GM18951 (cell line): ENCODE results near the gene CELA3A.
"Not testable (repeated sequence)": the region's sequence is repeated elsewhere in the genome, so short reads cannot be mapped to it uniquely, and the experiment has no call there.

Source experiments
- in situ Hi-C: fragments of 300-500 bp; cut with MboI; formaldehyde crosslinking; loops from one replicate; pipeline ENCODE4 v1.12.0; 2022; ENCODE audit warnings: low sequenced_read_pairs, mixed read lengths, inconsistent platforms; ENCODE audit not compliant: unreplicated experiment

CELA3A gene

GRCh38 chr1:21976703-21977239 lies 24.7 kb upstream of the CELA3A start, which contains the start of gene CELA3B:
CELA3B (plus strand) TSS chr1:21977022; CDS start chr1:21977040, 18 bp downstream.
- in situ Hi-C loops, result not testable (repeated sequence)

- in situ Hi-C loops, result not testable (repeated sequence)
These were observed 23.2 kb upstream of the CELA3A start for GRCh38 chr1:21978209-21978608.

DNA sequence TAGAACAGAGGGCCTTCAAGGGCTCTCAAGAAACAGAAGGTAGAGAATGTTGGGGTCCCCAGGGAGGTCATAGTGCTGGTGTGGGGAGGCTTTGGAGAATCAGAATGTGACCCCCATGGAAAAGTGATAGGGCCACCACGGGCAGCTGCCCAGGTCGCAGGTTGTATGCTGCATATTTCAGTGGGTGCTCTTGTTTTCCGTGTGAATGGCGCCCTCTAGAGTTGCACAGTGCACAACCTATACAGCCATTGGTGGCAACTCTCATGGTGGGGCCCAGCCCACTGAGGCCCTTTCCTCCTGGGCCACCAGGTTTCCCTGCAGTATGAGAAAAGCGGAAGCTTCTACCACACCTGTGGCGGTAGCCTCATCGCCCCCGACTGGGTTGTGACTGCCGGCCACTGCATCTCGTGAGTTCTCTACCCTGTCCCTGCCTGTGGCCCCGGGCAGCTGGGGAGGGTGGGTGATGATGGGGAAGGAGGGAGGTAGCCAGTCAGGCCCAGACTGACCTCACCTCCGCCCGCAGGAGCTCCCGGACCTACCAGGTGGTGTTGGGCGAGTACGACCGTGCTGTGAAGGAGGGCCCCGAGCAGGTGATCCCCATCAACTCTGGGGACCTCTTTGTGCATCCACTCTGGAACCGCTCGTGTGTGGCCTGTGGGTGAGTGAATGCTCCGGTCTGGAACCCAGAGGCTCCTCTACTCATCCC lies 20.8 kb upstream of the CELA3A start:
- in situ Hi-C loops, result not testable (repeated sequence)

GRCh38 chr1:21981253-21981652 lies 20.2 kb upstream of the CELA3A start:
- in situ Hi-C loops, result not testable (repeated sequence)

DNA sequence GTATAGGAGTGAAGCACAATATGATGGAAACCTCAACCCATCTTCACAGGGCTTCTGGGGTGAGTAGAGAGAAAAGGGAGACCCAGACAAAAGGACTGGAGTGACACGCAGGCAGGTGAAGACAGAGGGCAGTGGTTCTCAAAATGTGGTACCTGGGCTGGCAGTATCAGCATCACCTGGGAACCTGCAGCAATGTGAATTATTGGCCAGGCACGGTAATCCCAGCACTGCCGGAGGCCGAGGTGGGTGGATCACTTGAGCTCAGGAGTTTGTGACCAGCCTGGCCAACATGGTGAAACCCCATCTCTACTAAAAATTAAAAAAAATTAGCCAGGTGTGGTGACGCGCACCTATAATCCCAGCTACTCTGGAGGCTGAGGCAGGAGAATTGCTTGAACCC lies 19.3 kb upstream of the CELA3A start:
- in situ Hi-C loops, result not testable (repeated sequence)

GRCh38 chr1:21983539-21983938 lies 17.9 kb upstream of the CELA3A start:
- in situ Hi-C loops, result not testable (repeated sequence)

DNA sequence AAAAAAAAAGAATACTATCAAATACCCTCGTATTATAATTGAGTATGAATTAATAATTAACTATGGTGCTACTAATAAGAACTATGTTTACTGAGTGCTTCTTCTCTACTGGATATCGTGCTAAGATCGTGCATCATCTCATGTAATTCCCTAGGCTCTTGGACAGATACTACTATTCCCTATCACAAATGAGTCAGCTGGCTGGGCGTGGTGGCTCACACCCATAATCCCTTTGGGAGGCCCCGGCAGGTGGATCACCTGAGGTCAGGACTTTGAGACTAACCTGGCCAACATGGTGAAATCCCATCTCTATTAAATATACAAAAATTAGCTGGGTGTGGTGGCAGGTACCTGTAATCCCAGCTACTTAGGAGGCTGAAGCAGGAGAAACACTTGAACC lies 15.6 kb upstream of the CELA3A start:
- in situ Hi-C loops, result not testable (repeated sequence)

GRCh38 chr1:21986386-21986785 lies 15.1 kb upstream of the CELA3A start:
- in situ Hi-C loops, result not testable (repeated sequence)

DNA sequence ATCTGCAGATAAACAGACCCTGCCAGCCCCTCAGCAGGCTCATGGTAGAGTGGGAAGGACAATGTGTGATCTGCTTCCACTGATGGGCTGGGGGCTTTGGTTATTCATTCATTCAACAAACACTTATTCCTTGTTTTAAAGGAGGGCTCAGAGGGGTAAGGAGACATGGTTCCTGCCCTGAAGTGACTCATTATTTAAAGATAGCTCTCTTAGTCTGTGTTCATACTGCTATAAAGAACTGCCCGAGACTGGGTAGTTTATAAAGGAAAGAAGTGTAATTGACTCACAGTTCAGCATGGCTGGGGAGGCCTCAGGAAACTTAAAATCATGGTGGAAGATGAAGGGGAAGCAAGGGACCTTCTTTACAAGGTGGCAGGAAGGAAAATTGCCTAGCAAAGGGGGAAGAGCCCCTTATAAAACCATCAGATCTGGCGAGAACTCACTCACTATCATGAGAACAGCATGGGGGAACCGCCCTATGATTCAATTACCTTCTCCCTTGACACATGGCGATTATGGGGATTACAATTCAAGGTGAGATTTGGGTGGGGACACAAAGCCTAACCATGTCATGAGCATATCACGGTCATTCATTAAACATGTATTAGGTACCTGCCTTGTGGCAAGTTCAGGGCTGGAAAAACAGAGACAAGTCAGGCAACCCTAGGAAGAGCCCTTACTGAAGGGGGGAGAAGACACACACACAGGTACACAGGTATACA lies 11.6 kb upstream of the CELA3A start:
- in situ Hi-C loops, result not testable (repeated sequence)

DNA sequence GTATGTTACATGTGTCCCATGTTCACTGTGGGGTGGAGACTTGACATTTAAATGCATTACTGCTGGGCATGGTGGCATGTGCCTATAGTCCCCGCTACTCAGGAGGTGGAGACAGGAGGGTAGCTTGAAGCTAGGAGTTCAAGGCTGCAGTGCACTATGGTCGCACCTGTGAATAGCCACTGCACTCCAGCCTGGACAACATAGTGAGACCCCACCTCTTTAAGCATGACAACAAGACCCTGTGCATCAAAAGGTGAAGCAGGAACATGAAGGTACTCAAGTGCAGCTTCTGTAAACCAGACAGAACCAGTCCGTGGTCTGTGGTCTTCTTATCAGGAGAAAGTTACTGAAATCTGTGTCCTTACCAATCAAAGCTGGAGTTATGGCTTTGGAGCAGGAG lies 9.3 kb upstream of the CELA3A start:
- in situ Hi-C loops, result not testable (repeated sequence)

GRCh38 chr1:21994716-21995115 lies 6.7 kb upstream of the CELA3A start:
- in situ Hi-C loops, result not testable (repeated sequence)

GRCh38 chr1:21996663-21996970 lies 4.8 kb upstream of the CELA3A start:
- in situ Hi-C loops, result not testable (repeated sequence)

DNA sequence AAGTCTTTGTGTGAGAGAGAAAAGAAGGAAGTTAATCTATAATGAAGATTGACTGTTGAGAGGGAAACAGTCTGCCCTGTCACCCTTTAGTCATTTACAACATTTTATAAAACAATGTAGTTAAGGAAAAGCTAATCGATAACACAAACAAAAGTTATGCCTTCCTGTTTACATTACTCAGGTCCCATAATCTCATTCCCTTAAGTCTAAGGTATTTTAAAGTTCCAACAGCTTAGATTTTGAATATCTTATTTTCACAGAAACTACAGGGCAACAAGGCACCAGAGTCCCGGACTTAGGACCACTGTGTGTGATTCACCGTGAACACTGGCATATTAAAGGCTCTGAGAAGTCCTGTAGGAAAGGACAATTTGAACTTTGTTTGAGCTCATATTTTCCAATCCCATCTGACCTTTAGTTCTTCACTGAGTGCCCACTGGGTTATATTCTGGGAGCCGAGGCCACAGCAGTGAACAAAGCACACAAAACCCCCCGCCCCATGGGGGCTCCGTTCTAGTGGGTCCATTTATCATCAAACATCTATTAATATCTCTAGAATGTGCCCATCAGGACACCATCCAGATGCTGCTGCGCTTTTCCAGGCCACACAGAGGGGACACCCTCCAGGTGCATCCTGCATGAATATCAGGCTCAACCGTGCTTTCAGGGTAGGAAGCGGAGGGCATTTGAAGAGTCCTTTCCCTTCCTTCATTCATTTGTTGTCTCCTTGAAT lies 3.4 kb upstream of the CELA3A start:
- in situ Hi-C loops, result not testable (repeated sequence)

DNA sequence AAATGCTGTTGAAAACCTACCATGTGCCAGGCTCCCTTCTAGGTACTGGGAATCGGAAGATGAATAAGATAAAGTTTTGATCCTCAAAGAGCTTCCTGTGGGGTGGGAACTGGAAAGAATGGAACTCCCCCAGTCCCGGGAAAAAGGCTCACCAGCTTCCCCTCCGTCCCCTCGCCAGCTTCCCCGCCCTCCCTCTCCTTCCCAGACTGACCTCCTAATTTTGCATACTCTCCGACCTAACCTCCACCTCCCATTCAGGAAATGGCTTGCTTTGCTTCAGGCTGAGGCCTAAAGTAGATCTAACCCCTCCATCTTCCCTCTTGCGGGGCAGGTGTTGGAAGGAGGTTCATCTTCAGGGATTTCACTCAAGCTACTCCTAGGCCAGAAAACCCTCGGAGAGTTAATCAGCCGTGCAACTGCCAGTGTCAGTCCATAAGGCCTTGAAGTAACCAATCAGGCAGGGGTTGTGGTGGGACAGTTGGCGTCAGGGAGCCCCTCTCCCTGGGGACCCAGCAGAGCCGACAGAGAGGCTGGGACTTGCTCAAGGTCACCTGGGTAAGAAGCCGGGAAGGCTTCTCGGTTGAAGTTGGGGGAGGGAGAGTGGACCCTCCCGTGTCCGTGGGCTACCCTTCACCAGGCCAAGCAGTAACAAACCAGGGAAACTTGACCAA lies 2.7 kb upstream of the CELA3A start:
- in situ Hi-C loops, result not testable (repeated sequence)

- in situ Hi-C loops, result not testable (repeated sequence)
These were observed 1.8 kb upstream of the CELA3A start for GRCh38 chr1:21999645-22000044.

GRCh38 chr1:22002461-22002860 lies 1.0 kb downstream of the CELA3A start:
- in situ Hi-C loops, result not testable (repeated sequence)

DNA sequence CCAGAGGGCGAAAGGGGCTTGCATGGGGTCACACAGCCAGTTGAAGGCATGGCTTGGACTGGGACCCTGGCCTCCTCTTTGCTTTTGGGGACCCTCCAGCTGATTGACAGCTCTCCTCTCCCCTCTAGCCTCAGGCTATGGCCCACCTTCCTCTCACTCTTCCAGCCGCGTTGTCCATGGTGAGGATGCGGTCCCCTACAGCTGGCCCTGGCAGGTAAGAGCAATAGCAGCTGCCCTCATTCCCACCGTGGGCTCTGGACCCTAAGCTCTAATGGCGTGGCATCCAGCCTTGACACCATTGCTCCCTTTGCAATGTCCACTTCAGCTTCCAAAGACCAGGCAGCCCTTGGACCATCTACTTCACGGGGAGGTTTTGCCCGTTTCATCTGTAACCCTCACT lies 1.4 kb downstream of the CELA3A start:
- in situ Hi-C loops, result not testable (repeated sequence)

GRCh38 chr1:22003959-22004358 lies 2.5 kb downstream of the CELA3A start:
- in situ Hi-C loops, result not testable (repeated sequence)

- in situ Hi-C loops, result not testable (repeated sequence)
These were observed 4.0 kb downstream of the CELA3A start for GRCh38 chr1:22005261-22006149.
